ENCODE data around the gene CSNK1E.

Gene CSNK1E

GRCh38 chr22:38327396-38327795 is 10.2 kb upstream of the CSNK1E start:
- no peak for DNase-seq

GRCh38 chr22:38325587-38325986 is 8.4 kb upstream of the CSNK1E start:
- no peak for DNase-seq

DNA sequence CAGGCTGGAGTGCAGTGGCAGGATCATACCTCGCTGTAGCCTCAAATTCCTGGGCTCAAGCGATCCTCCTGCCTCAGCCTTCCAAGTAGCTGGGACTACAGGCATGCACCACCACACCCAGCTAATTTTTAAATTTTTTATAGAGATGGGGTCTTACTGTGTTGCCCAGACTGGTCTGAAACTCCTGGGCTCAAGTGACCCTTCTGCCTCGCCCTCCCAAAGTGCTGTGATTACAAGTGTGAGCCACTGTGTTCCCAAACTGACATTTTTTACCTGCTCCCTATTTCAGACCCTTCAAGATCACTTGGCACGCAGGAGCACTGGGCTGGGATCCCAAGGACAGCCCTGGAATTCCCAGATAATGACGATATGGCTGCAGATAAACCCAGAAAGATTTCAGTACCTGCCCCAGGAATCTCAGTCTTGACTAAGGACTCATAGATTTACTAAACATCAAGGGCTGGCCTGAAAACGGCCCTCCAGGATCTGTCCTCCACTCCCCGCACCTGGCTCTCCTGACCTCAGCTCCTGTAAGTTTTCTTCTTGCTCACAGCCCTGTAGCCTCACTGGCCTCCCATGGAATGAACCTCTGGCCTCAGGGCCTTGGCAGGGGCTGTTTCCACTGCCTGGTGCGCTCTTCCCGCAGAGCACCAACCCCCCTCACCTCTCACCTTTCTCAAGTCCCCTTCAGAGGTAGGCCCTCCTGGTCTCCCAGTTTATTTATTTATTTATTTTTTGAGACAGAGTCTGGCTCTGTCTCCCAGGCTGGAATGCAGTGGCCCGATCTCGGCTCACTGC is 3.6 kb upstream of the CSNK1E start:
- no peak for DNase-seq

GRCh38 chr22:38318792-38319773 is 1.9 kb upstream of the CSNK1E start:
- no peak for DNase-seq

- DNase-seq: no peak
These were observed 922 bp upstream of the CSNK1E start for GRCh38 chr22:38317995-38318715.

GRCh38 chr22:38316364-38317121 is 690 bp downstream of the CSNK1E start:
- peak in 4 of 5 experiments; percentile 27 to 64 (median 52) for DNase-seq

DNA sequence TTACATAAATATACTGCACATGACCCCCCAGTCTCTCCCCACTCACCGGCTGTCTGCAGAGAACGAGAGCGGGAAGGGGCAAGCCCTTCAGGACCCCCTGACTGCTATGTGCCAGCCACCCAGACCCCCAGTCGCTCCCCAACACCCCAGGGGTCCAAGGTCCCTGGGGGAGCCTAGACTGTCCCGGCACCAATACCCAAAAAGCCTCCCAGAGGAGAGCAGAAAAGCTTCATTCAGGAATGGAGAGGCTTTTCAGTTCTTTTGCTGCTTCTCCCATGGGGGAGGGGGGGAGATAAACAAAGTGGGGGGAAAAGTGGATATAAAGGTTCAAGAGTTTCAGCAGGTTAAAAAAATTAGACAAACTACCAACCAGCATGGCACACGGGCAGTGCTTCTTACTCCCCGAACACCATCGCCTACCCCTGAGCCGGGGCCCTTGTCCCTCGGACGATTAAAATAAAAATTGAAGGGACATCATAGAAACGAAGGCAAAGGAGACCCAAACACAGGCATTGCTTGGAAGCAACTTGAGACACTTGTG is 1.3 kb downstream of the CSNK1E start:
- peak in 1 of 5 experiments; percentile 11 for DNase-seq

DNA sequence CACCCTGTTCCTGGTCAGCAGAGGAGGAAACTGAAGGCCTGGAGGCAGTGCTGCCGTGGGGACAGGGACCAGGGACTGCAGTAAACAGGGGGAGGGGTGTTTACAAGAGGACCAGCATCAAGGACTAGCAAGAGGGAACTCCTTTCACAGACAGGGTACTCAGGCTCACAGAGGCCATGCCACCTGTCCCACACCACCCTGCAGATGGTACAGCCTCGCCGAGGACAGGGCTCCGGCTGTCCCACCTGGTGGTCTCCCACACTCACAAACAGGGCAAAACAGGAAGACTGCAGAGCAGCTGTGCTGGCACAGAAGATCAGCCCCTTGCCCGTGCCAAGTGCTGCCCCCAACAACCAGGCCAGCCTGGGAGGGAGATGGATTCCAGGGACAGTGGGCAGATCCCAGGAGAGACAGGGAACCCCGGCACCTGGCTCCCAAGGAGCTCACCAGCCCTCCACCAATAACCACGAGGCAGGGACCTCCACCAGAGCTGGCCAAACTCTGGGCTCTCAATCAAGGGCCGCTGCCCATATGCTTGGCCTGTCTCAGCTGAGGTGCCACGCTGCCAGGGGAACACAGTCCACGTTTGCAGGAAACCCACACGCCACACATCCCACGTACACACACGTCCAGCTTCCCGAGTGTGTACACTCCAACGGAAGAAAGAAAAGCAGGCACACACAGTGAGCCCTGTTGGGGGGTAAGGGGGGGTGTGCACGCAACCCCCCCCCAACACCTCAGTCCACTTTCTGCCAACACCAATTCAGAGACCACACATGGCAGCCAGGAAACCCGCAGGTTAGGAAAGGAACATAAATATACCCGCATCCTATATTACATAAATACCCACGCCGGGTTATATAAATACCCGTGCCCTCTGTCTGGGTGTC is 2.1 kb downstream of the CSNK1E start:
- peak in 2 of 5 experiments; percentile 44 to 51 for DNase-seq

GRCh38 chr22:38314051-38314932 is 2.9 kb downstream of the CSNK1E start:
- no peak for DNase-seq

DNA sequence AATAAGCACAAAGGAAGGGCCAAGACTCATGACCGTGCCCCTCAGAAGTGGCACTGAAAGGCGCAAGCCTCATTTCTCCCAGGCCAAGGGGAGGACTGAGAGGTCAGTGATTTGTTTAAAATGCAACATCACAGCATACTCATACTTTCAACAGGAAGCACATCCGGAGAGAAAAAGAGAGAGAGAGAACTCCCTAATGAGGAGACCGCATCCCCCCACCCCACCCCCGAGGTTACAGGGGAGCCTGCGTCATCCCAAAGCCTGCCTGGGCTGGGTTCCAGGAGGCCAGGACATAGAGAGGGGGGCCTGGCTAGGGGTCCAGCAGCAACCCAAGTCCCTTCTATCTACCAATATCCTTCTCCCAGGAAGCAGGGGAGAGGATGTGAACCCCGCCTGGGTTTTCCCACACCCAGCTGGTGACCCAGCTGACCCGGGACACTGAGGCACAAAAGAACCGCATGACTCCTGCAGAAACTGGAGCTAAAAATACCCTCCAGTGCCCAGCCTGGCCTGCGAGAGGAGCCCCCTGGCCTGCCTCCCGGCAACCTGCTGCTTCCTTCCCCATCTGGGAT is 3.8 kb downstream of the CSNK1E start:
- DNase-seq: peak in 2 of 5 experiments; percentile 28 to 59

DNA sequence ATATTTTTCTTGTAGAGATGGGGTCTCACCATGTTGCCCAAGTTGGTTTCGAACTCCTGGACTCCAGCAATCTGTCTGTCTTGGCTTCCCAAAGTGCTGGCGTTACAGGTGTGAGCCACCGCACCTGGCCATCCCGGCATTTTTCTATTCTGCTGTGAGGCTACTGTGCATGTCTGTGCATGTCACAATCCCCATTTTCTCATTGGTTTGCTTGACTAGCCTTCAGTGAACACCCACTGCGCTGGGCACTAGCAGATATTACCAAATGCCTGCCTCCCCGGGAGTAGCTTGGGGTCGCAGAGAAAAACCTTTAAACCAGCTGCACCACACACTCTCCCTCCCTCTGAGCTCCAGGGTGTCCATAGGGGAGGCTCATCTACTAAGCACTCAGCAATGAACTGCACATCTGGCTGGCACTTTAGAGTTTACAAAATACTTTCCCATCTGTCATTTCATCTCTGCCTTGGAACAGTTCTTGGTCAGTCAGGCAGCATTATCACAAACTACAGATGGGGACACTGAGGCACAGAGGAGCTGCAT is 4.9 kb downstream of the CSNK1E start:
- DNase-seq: no peak

GRCh38 chr22:38311323-38311620 is 6.0 kb downstream of the CSNK1E start:
- no peak for DNase-seq

DNA sequence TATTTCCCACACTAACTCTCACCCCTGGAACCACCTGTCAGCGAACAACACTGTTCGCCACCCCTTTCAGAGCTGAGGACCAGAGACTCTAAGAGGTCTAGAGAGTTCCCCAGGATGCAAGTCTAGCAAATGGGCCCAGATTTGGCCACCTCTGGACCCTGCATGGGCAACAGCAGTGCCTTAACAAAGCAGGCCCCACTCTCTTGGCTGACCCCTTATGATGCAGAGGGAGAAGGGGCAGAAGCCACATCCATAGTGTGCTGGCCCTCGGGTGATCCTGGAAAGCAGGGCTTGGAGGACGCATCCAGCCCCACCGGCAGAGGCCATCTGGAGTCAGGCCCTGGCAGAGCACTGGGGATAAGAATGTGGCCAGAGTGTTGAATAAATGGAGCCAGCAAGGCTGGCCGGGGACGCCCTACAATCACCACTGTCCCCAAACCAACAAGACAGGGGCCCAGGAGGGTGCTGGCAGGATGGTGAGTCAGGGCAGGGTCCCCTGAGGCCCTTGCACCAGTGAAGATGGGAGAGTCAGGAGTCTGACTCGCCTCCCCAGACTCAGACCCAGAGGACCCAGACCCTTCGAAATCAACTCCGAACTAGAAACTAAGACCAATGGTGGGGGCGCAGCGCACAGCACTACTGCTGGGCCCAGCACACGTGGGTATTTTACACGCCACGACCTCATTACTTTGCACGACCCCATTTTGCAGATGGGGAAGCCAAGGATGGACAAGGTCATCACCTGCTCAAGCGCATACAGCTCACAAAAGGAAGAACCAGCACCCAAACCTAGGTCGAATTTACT is 6.5 kb downstream of the CSNK1E start:
- no peak for DNase-seq

DNA sequence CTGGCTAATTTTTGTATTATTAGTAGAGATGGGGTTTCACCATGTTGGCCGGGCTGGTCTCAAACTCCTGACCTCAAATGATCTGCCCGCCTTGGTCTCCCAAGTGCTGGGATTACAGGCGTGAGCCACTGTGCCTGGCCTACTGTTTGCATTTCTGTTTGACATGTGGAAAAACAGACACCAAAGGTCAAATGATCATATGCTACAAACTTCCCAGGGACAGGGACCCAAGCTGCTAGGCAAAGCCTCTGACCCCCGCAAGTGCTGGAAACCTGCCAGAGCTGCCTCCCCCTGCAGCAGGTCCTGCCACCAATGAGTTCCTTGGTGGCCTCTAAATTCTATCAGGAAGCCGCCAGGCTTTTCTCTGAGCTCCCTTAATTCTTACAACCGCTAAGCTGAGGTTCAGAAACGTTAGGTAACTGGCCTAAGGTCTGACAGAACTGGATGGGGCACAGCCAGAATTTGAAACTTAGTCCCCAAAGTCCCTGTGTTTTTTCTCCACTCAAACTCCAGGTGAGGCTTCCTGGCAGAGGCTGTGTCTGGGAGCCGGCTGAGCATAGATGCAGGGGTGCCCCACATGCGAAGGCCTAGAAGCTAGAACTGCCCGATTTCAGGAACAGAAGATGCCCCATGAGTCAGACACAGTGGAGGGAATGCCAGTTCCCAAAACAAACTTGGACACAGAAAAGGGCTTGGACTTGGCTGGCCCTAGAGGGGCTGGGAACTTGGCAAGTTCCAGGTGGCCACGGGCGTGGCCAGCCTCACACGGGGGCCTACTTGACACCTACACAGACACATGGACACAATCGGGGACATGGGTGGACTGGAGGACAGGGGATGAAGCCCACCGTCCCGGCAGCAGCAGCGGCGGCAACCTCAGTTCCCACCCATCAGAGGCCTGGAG is 7.4 kb downstream of the CSNK1E start:
- no peak for DNase-seq

DNA sequence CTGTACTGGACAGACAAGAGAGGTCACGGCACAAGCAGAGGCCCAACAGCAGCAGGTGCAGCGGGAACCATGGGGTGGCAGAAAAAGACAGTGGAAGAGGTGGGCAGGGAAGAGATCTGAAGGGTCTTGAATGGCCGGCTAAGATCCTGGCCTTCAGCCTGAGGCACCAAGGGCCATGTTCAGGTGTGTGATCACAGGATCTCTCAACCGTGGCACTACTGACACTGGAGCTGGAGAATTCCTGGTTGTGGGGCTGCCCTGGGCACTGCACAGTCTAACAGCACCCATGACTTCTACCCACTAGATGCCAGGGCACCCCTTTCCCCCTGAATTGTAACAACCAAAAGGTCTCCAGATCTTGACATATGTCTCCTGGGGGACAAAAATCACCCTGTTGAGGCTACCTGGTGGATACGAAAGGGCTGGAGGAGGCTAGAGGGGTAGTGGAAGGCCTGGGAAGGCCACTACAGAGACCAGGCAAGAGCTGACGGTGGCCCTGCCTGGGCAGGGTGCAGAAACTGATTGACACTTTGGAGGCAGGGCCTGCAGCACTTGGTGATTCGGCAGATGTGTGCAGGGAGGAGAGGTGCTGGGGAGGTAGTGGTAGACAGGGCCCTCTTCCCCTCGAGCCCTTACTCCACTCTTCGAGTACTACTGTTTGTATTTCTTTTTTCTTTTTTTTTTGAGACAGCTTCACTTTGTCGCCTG is 8.3 kb downstream of the CSNK1E start:
- no peak for DNase-seq
